WTC11 (cell line): ENCODE data around the gene DLG5. TPM values are rescaled to one million over a fixed set of nuclear protein-coding genes. Genes with fewer than 3 reads are reported as not detected.

Experiments used
- ATAC-seq: fragments of 200-7000 bp; cut with Tn5 transposase; 2 replicates; pipeline ENCODE4 v1.10.0; 2021; ENCODE audit warnings: mild to moderate bottlenecking, moderate library complexity
- CTCF ChIA-PET: fragments of 300-600 bp; sonication (Branson Sonifier 250); formaldehyde crosslinking; loops from one replicate; lab custom pipeline; 2021; ENCODE audit warnings: antibody characterized with exemption; lab: Charles Lee
- POLR2A ChIA-PET: fragments of 350-600 bp; sonication (Branson Sonifier 250); formaldehyde crosslinking; loops from one replicate; lab custom pipeline; 2021; ENCODE audit warnings: antibody characterized with exemption; lab: Charles Lee
- DNase-seq: peaks from one replicate; pipeline ENCODE4 v3.0.0; 2021; ENCODE audit warnings: low spot score
- H3K27ac Mint-ChIP-seq: 2 replicates; pipeline ENCODE4 v1.8.0; 2021; ENCODE audit warnings: mixed read lengths
- H3K27me3 Mint-ChIP-seq: 2 replicates; pipeline ENCODE4 v1.8.0; 2021; ENCODE audit warnings: low read depth, mild to moderate bottlenecking, moderate library complexity, mixed read lengths
- H3K36me3 Mint-ChIP-seq: 2 replicates; pipeline ENCODE4 v1.8.0; 2021; ENCODE audit warnings: mixed read lengths
- H3K4me1 Mint-ChIP-seq: 2 replicates; pipeline ENCODE4 v1.8.0; 2022; ENCODE audit warnings: mixed read lengths
- H3K4me3 Mint-ChIP-seq: 2 replicates; pipeline ENCODE4 v1.8.0; 2021; ENCODE audit warnings: mild to moderate bottlenecking, moderate library complexity, mixed read lengths
- H3K9me3 Mint-ChIP-seq: 2 replicates; pipeline ENCODE4 v1.8.0; 2021; ENCODE audit warnings: mixed read lengths
- ATF2 ChIP-seq: sonication (generic); formaldehyde crosslinking; IDR thresholded peaks from 2 replicates; pipeline ENCODE4 v1.8.1; 2022; ENCODE audit warnings: low read depth, missing genetic modification reagents, borderline replicate concordance
- CTCF ChIP-seq: fragments of 200-600 bp; IDR thresholded peaks from 2 replicates; pipeline ENCODE4 v1.8.0; 2022; ENCODE audit warnings: antibody characterized with exemption
- ERG ChIP-seq: fragments of 250-450 bp; sonication (Bioruptor Pico); IDR thresholded peaks from 2 replicates; pipeline ENCODE4 v1.8.0; 2021; ENCODE audit warnings: mild to moderate bottlenecking
- ESRRA ChIP-seq: sonication (generic); formaldehyde crosslinking; IDR thresholded peaks from 2 replicates; pipeline ENCODE4 v1.8.1; 2022; ENCODE audit warnings: mild to moderate bottlenecking, missing genetic modification reagents, borderline replicate concordance
- JAZF1 ChIP-seq: fragments of 250-450 bp; sonication (Bioruptor Pico); IDR thresholded peaks from 2 replicates; pipeline ENCODE4 v1.9.0; 2021; ENCODE audit warnings: moderate library complexity, mild to moderate bottlenecking, inconsistent platforms
- RELA ChIP-seq: sonication (generic); formaldehyde crosslinking; IDR thresholded peaks from 2 replicates; pipeline ENCODE4 v1.8.1; 2022; ENCODE audit warnings: missing genetic modification reagents, mild to moderate bottlenecking, borderline replicate concordance
- SP1 ChIP-seq: sonication (generic); formaldehyde crosslinking; conservative IDR thresholded peaks from 2 replicates; pipeline ENCODE4 v1.8.1; 2022; ENCODE audit warnings: missing genetic modification reagents
- TEAD1 ChIP-seq: sonication (generic); formaldehyde crosslinking; IDR thresholded peaks from 2 replicates; pipeline ENCODE4 v1.8.0; 2022; ENCODE audit warnings: mild to moderate bottlenecking, missing genetic modification reagents
- TEAD4 ChIP-seq: sonication (generic); formaldehyde crosslinking; IDR thresholded peaks from 2 replicates; pipeline ENCODE4 v1.8.0; 2022; ENCODE audit warnings: mild to moderate bottlenecking, missing genetic modification reagents
- ZBTB43 ChIP-seq: sonication (generic); formaldehyde crosslinking; IDR thresholded peaks from 2 replicates; pipeline ENCODE4 v1.8.1; 2023; ENCODE audit warnings: mild to moderate bottlenecking, missing genetic modification reagents
- ZNF532 ChIP-seq: fragments of 250-450 bp; sonication (Bioruptor Pico); IDR thresholded peaks from 2 replicates; pipeline ENCODE4 v1.9.0; 2021; ENCODE audit warnings: mild to moderate bottlenecking, borderline replicate concordance
- total RNA-seq: library from RNA; stranded (reverse); gene quantifications from 3 replicates; pipeline ENCODE4 v1.2.3, GENCODE V29; 2021

The DLG5 gene
- total RNA-seq, 1 experiment from 2014 or later, result 65.5 TPM

- H3K9me3 Mint-ChIP-seq, result no peaks in the 10 kb centered on the region
- peak overlapping the region; percentile 43; the same call in 1 of the 2 replicates for H3K27ac Mint-ChIP-seq
- no peaks in the 10 kb centered on the region for H3K27me3 Mint-ChIP-seq
- TF ChIP-seq TEAD4 (no peak), SP1 (CRISPR knock-in tag) (no peak), JAZF1 (CRISPR knock-in tag) (no peak), ERG (CRISPR knock-in tag) (no peak), RELA (CRISPR knock-in tag) (no peak), ZNF532 (no peak), ESRRA (no peak), ZBTB43 (CRISPR knock-in tag) (no peak)
- ChIA-PET POLR2A (no interaction called here), CTCF (interaction anchor here (0.7 to 3.7 kb wide), 51 partner anchors 8 to 261 kb away, joined by 3 to 129 read pairs (median 5); partner anchors contain the start of gene DLG5)
- ATAC-seq, result no peak
- H3K4me1 Mint-ChIP-seq, result peaks cover 20% of the 10 kb centered on the region
- no peak overlapping the region for H3K4me3 Mint-ChIP-seq
- peaks cover 25% of the 10 kb centered on the region for H3K36me3 Mint-ChIP-seq
- DNase-seq, result no peak
These were observed 48.6 kb upstream of the DLG5 start for GRCh38 chr10:77975086-77975666.

- CTCF ChIA-PET, result interaction anchor here (0.7 to 3.7 kb wide), 53 partner anchors 9 to 260 kb away, joined by 3 to 129 read pairs (median 5); partner anchors contain the start of gene DLG5
- DNase-seq (peak; percentile 66), ATAC-seq (peak; percentile 85)
- TF ChIP-seq ATF2 (CRISPR knock-in tag), result no peak
- TF ChIP-seq CTCF, result peak; percentile 52
- 0 out of 2 replicates have a peak, but pooled peaks have one; percentile 24 for TF ChIP-seq TEAD1
- POLR2A ChIA-PET, result interaction anchor here (0.5 to 1.2 kb wide), 2 partner anchors 128 to 139 kb away, joined by 3 read pairs; no protein-coding TSS in a partner anchor
- no peaks in the 10 kb centered on the region for H3K27me3 Mint-ChIP-seq
- H3K4me3 Mint-ChIP-seq, result no peak overlapping the region
- H3K9me3 Mint-ChIP-seq, result no peaks in the 10 kb centered on the region
- H3K27ac Mint-ChIP-seq, result peak overlapping the region; percentile 43; the same call in 1 of the 2 replicates
- peaks cover 20% of the 10 kb centered on the region for H3K4me1 Mint-ChIP-seq
- H3K36me3 Mint-ChIP-seq, result peaks cover 18% of the 10 kb centered on the region
These were observed 48.0 kb upstream of the DLG5 start for GRCh38 chr10:77974396-77975074.
